Muscle of back (tissue), 11 donors: ENCODE data around the gene ACD. TPM values are rescaled to one million over a fixed set of nuclear protein-coding genes. Genes with fewer than 3 reads are reported as not detected.

ENCODE experiments used
- DNase-seq, 3 donors: peaks; one replicate each; pipeline versions ENCODE4 v3.0.0 to v3.0.0-alpha.2; 2013
- polyA plus RNA-seq, 10 donors: library from polyadenylated mRNA; unstranded; fragments of 120-200 nt; gene quantifications; one replicate each; pipeline ENCODE4 v1.2.1, GENCODE V29; 2013; ENCODE audit not compliant: insufficient read length in 10 of 10

The ACD gene
- polyA plus RNA-seq, 10 donors, result 11.2 to 17.4 (median 14.1) TPM

GRCh38 chr16:67663151-67663876 is 3.3 kb upstream of the ACD start:
- DNase-seq, result no peak

DNA sequence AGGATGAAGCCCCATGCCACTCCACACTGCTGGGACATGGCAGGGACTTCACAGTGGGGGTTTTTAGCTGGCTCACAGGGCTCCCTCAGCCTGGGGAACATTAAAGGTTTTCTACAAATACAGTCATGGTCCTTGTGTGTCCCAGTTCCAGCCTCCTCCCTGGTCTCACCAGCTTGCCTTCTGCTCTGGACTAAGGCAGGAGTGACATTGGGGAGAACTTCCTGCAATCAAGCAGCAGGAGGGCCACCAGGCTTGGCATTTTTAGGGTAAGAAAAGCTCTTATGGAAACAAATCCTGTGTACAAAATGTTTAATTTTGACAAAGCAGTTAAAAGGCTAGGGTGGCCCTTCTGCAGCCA is 2.6 kb upstream of the ACD start:
- DNase-seq, result no peak

DNA sequence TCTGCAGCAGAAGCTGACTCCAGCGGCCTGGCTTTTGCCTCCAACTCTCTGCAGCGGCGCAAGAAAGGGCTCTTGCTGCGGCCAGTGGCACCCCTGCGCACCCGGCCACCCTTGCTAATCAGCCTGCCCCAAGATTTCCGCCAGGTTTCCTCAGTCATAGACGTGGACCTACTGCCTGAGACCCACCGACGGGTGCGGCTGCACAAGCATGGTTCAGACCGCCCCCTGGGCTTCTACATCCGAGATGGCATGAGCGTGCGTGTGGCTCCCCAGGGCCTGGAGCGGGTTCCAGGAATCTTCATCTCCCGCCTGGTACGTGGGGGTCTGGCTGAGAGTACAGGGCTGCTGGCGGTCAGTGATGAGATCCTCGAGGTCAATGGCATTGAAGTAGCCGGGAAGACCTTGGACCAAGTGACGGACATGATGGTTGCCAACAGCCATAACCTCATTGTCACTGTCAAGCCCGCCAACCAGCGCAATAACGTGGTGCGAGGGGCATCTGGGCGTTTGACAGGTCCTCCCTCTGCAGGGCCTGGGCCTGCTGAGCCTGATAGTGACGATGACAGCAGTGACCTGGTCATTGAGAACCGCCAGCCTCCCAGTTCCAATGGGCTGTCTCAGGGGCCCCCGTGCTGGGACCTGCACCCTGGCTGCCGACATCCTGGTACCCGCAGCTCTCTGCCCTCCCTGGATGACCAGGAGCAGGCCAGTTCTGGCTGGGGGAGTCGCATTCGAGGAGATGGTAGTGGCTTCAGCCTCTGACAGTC is 2.0 kb upstream of the ACD start:
- DNase-seq, result no peak

GRCh38 chr16:67661101-67661761 is 1.2 kb upstream of the ACD start:
- DNase-seq, result peak in 2 of 3 donors; percentile 47 to 81

DNA sequence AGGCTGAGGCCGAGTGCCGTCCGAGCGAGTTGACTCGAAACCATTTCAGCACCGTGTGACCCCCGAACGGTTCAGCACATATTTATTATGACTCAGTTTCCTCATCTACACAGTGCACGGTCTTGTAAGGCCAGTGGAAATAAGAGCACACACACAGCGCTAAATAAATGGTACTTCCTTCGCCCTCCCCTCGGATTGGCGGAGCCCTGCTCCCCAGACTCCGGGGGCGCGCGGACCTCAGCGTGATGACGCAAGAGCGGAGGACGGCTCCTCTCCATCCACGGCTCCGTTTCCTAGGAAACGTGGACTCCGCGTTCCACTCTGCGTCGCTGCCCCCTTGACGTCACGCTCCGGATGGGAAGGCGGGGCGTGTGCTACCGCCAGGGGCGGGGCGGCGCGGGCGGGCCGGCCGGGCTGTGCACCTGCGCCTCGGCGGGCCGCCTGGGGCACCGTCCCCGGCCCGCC is 536 bp upstream of the ACD start, which contains the start of gene PARD6A:
TSS of gene PARD6A (plus strand) at position 397 of the 465 bp plus-strand sequence. CDS start 79 bp downstream, outside the sequence.
- DNase-seq, result peak; percentile 94 to 98 (median 97)

DNA sequence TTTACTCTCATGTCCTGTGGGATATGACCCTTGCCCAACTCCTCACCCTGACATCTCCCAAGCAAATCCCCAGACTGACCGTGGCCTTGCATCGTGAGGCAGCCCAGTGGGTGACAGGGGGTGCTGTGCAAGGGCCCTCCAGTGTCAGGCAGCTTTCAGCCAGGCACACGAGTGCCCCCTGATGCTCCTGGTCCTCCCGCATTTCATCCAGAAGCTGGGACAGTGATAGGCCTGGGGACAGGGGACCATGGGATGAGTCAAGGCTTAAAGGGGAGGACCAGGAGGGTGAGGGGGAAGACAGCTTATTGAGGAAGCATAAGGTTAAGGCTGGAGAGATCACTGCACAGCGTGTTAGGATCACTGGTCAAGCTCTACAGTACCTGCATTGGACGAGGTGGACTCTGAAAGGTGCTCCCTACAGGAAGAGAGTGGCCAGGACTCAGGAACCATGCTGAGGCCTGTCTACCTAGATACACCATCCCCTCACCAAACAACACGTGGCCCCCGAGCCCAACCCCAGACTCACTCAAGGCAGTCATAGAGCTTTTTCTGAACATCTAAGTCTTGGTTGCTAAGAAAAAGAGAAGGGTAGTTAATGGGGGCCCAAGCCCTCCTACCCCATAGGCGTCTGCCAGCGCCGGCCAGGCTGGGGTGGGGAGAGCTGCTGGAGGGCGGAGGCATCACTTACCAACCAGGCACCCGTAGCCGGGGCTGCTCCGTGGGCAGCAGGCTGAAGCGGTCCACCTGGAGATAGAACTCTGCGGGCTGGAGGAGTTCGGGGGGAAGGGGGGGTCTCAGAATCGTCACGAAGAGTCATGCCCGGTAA is 998 bp downstream of the ACD start:
- DNase-seq, result no peak

- no peak for DNase-seq
Measured at GRCh38 chr16:67657751-67658518, 2.1 kb downstream of the ACD start.

GRCh38 chr16:67657017-67657608 is 2.9 kb downstream of the ACD start:
- no peak for DNase-seq

DNA sequence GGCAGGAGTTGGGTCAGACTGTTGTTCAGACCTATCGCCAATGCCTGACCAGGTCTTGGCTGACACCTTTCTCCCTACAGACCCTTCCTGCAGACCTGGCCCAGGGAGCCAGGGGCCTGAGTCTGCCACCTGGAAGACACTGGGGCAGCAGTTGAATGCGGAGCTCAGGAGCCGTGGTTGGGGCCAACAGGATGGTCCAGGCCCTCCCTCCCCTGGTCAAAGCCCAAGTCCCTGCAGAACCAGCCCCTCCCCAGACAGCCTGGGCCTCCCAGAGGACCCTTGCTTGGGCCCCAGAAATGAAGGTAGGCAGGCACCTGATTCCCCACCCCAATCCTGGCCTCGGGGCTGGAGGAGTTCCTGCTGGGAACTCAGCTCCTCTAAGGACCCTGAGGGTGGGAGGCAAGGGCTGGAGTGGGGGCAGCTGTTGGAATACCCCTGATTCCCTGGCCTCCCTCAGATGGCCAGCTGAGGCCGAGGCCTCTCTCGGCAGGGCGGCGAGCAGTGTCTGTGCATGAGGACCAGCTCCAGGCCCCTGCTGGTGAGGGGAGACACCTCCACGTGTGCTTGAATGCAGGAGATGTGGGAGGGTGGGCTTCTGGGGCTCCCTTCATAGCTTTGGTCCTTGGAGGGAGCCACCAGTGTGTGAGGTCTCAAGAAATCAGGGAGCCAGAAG is 3.6 kb downstream of the ACD start:
- DNase-seq, result no peak

DNA sequence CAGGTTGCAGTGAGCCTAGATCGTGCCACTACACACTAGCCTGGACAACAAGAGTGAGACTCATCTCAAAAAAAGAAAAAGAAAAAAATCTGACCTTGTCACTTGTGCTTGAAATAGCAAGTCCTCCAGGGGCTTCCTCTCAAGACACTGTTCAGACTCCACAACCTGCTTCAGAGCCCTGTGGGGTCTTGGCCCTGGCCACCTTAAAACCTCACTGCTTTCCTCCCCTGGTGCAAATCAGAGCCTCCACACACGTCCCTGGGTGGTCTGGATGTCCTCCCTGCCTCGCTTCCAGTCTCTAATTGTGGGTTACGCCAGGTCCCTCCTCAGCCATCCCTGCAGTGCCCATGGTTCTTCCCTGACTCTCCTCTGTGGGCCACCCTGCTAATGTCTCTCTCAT is 4.7 kb downstream of the ACD start:
- no peak for DNase-seq

GRCh38 chr16:67654403-67654911 is 5.6 kb downstream of the ACD start:
- DNase-seq, result no peak

DNA sequence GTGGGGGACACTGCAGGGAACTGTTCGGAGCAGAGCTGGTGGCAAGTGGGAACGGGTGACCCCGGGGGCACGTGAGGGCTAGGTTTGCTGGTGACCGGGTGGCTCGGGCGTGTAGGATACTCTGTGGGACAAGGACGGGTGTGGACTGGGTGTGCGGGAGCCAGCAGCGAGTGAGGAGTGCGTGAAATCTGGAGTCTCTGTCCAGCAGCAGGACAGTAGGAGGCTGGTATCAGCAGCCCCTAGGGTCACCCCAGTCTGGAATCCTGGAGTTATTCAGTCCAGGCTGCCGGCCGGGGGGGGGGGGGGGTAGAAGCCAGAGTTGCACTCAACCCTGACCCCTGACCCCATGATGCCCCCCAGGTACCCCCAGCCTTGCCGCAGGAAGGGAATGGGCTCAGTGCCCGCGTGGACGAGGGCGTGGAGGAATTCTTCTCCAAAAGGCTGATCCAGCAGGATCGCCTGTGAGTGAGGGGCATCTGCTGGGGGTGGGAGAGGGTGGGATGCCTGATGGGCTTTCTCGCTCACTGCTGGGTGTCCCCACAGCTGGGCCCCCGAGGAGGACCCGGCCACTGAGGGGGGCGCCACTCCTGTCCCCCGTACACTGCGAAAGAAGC is 6.2 kb downstream of the ACD start:
- no peak for DNase-seq

DNA sequence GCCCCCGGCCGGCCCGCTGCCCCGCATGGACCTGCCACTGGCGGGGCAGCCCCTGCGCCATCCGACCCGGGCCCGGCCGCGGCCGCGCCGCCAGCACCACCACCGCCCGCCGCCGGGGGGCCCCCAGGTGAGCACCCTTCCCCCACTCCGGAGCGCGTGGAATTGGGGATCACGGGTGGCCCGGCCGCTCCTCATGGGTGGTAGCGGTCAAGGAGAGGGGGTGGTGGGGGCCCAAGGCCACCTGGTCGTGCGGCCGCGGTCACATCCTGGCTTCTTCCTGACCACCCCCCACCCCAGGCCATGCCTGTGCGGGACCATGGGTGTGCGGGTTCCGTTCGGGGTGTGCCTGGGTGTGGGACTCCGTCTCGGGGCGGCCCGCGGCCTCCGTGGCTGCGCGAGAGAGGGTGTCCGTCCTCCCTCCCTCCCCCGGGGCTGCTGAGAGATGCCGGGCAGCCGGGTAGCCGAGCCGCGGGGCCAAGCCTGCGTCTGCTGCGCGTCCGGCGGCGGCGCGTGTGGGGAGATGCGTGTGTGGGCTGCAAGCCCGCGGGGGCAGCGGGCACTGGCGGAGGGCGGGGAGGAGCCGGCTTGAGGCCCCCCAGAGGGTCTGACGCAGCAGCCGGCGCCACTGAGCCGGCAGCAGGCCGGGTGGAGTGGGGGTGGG is 6.8 kb downstream of the ACD start:
- DNase-seq, result no peak

DNA sequence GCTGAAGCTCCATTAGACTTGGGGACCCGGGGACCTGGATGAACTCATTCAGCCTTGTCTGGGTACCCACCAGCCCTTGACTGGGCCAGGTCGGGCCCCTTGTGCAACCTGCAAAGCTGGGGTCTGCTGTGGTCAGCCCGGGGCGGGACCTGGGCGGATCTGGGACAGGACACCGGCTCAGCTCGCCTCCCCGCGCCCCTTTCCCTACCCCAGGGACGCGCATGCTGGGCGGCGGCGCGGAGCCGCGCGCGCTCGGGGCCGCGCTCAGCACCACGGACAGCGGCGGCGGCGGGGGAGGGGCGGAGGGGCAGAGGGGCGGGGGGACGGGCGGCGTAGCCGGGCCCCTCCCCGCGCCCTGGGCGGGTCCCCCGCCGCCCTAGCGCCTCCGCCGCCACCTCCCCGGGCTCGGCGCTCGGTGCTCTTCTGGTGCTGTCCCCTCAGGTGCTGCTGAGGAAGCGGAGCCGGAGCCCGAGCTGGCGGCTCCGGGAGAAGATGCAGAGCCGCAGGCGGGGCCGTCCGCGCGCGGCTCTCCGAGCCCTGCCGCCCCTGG is 7.4 kb downstream of the ACD start:
- peak in 1 of 3 donors; percentile 35 for DNase-seq

GRCh38 chr16:67651847-67652246 is 8.2 kb downstream of the ACD start:
- DNase-seq, result no peak

DNA sequence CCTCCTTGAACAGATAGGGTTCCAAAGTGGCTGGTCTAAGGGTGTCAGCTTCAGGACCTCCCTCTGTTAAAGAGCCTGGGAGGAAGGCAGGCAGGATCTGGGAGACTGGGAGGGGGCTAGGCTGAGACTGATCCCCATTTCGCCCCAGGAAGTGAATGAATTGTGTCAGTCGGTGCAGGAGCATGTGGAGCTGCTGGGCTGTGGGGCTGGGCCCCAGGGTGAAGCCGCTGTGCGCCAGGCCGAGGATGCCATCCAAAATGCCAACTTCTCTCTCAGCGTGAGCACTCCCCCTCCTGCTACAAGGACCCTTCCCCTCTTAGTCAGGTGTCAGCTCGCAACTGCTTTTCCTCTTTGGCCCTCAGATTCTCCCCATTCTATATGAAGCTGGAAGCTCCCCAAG is 9.0 kb downstream of the ACD start:
- no peak for DNase-seq

DNA sequence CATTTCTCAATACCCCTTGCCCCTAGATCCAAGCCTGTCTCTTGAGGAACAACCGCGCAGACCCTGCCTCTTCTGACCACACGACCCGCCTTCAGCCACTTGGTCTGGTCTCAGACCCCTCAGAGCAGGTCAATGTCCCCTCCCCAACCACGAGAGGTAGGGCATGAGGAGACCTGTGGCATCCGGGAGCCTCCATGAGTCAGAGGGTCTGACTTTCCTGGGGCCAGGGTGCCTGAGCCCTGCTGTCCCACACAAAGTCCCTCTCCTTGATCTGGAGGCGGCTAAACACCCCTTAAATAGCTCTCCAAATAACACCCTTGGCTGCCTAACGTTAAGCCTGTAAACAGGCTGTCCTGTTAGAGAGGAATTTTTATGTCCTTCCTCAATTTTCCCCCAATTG is 10.0 kb downstream of the ACD start:
- no peak for DNase-seq

DNA sequence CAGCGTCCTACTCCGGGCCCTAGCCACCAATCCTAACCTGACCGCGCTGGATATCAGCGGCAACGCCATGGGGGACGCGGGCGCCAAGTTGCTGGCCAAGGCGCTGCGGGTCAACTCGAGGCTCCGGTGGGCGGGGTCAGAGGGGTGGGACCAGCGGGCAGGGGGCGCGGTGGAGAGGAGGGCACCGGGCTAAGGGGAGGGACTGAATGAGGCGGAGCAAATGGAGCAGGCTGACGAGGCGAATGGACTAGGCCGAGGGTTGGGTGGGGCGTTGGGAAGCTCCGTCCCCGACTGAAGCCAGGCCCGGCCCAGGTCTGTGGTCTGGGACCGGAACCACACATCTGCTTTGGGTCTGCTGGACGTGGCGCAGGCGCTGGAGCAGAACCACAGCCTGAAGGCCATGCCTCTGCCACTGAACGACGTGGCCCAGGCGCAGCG is 10.5 kb downstream of the ACD start:
- no peak for DNase-seq
